Fibroblast of villous mesenchyme (primary cell): ENCODE results near the gene MACROD2. TPM values are rescaled to one million over a fixed set of nuclear protein-coding genes. Genes with fewer than 3 reads are reported as not detected.

Experiments
- DNase-seq: peaks from one replicate; pipeline ENCODE4 v3.0.0-alpha.2; 2010; ENCODE audit warnings: low read depth
- H3K4me3 ChIP-seq: 2 replicates; pipeline ENCODE4 v1.5.1; 2011; ENCODE audit warnings: low read depth, mild to moderate bottlenecking, low read length
- CTCF ChIP-seq: IDR thresholded peaks from 2 replicates; pipeline ENCODE4 v1.5.1; 2012; ENCODE audit warnings: low read depth, mild to moderate bottlenecking, low read length; ENCODE audit not compliant: insufficient read depth
- total RNA-seq: library from RNA; depleted of rRNA; stranded (reverse); fragments of >200 nt; gene quantifications from 2 replicates; pipeline ENCODE4 v1.2.3, GENCODE V29; 2012

Gene MACROD2
- total RNA-seq, 1 donor: 1.7 TPM

DNA sequence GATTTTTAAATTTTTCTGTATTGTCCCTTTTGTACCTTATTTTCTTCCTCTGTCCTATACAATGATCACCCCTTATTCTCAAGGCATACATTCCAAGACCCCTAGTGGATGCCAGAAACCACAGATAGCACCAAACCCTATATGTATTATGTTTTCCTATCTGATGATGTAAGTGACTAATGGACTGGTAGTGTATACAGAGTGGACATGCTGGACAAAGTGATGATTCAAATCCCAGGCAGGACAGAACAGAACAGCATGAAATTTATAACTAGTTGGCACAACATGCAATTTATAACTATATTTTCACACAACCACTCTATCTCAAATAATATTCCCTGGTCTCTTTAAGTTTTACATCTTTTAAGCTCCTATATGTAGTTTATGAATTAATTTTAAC, 547.7 kb downstream of the MACROD2 start:
- H3K4me3 ChIP-seq: no peak overlapping the region
- DNase-seq: no peak
- no peak for TF ChIP-seq CTCF

DNA sequence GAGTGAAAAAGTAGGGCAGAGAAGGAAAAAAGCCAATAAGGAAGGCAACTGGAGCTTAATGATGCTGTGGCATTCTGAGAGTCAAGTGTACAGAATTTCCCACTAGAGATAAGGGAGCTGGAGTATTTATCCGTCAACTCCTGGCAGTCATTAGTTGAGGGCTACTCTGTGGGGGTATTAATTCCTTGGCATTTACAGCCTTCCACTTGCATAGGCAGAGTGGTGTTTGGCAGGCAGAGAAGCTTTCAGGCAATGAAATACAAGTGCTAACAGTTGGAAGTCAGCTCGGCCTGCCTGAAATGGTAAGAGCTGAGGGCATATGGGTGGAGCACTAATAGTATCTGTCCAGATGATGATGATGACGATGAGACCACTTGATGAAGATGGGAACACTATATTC, 549.4 kb downstream of the MACROD2 start:
- H3K4me3 ChIP-seq: no peak overlapping the region
- TF ChIP-seq CTCF: no peak
- no peak for DNase-seq

GRCh38 chr20:14550655-14551054, 555.3 kb downstream of the MACROD2 start:
- no peak for TF ChIP-seq CTCF
- DNase-seq: no peak
- H3K4me3 ChIP-seq: no peak overlapping the region

- H3K4me3 ChIP-seq: no peak overlapping the region
- DNase-seq: peak; percentile 49
- no peak for TF ChIP-seq CTCF
Observed at GRCh38 chr20:14553774-14554534, 558.6 kb downstream of the MACROD2 start.

GRCh38 chr20:14555676-14556075, 560.4 kb downstream of the MACROD2 start:
- TF ChIP-seq CTCF: no peak
- DNase-seq: no peak

DNA sequence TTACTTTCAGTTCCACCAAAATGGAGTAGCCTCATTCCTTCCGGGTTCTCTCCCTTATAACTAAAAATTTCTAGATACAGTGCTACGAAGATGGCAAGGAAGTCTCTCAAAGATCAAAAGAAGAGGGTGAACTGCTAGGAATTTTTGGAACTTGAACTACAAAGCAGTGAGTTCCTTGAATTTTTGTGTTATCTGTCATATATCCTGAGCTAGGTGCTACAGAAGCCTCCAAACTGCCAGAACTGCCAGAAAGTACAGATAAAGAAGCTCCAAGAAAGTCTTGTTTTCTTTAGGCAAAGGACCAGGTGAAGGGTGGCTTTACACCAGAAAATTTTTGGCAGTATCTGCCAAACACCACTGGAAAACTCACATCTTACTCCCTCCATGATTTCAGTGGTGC, 560.9 kb downstream of the MACROD2 start:
- no peak for DNase-seq
- no peak for TF ChIP-seq CTCF
- no peak overlapping the region for H3K4me3 ChIP-seq

More at GRCh38 chr20:14555676-14556075, 560.4 kb downstream of the MACROD2 start:
- no peak overlapping the region for H3K4me3 ChIP-seq

- no peak overlapping the region for H3K4me3 ChIP-seq
- no peak for TF ChIP-seq CTCF
- DNase-seq: no peak
Observed at GRCh38 chr20:14559612-14560011, 564.3 kb downstream of the MACROD2 start.
